ENCODE results near the gene SGPL1. TPM values are rescaled to one million over a fixed set of nuclear protein-coding genes. Genes with fewer than 3 reads are reported as not detected.

SGPL1 gene
- total and polyA plus RNA-seq, 2 of the 8 experiments (the other 6 are each of a cell fraction or from before 2014, with no cell fraction given) = 20.5 to 51.6 TPM

GRCh38 chr10:70809011-70809611, 6.6 kb upstream of the SGPL1 start (continued):
- TF ChIP-seq CHD7 (IDR thresholded peaks at IDR 0.05; ENCODE audit: insufficient replicate concordance, low read length) (no peak), RNF2 (IDR thresholded peaks at IDR 0.05; ENCODE audit: borderline replicate concordance, low read depth, low read length, missing control alignments, poor library complexity, severe bottlenecking) (no peak), EGR1 (IDR thresholded peaks at IDR 0.05; ENCODE audit: borderline replicate concordance, low read depth, low read length) (no peak), KDM5A (IDR thresholded peaks at IDR 0.05; ENCODE audit: low read length) (no peak)
